Activated T-cell treated with anti-CD3 and anti-CD28 coated beads for 1 hour (primary cell): ENCODE data around the gene CCNQ.

Experiments
- DNase-seq: peaks from one replicate; pipeline ENCODE4 v3.0.0-alpha.2; 2020; ENCODE audit warnings: low read depth

The CCNQ gene

DNA sequence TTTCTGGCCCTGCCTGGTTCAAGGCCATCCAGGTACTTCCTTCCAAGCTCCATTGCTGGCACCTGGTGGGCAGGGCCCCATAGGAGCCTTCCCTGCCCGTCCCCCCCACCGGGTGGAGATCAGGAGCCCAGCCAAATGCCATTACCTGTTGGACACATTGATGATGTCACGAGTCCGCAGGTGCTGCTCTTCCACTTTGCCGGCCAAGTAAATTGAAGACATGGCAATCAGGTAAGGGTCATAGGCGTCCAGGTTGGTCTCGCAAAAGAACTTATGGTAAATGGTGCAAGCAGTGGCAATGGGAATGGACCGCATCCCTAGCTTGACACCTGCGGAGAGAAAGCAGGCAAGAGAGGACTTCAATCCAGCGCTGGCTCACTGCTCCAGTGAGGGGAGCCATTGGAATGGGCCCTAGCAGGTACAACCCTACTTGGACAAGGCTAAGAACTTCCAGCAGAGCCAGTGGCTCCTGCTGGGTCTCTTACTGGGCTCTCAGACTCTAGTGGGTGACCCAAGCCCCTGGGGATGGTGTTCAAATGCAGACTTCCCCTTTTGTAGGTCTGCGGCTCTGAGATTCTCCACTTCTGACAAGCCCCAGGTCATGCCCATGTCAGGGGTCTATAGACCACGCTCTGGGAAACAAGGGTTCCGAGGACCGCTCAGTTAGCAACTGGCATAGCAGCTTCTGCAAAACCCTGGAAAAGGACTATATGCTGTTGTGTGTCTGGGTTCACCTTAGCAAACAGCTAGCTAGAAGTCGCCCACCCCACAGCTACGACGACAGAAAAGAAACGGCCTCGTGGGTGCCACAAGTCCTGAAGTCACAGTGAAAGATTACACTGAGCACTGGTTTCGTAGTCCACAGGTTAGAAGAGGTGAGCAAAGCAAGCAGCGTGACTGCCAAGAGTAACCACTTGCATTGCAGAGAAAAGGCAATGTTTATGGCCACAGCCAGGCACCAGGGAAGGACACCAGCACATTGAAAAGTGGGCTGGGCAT lies 2.8 kb downstream of the CCNQ start:
- no peak for DNase-seq

DNA sequence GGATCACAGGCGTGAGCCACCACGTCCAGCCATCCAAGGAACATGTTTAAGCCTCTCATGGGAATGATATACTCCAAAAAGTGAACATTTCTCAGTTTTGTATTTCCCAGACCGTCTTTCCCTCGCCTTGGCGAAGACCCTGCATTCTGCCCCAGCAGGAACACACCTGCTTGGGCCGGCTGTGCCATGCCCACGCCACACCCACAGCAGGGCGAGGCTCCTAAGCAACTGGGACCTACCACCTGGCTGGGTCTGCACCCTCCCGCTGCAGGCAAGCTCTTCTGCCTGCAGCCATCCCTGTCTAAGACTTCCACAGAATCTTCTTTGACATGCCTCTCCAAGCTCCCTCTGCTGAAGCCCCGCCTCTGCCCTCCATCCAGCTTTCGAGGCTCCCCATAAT lies 3.6 kb downstream of the CCNQ start:
- DNase-seq = no peak

DNA sequence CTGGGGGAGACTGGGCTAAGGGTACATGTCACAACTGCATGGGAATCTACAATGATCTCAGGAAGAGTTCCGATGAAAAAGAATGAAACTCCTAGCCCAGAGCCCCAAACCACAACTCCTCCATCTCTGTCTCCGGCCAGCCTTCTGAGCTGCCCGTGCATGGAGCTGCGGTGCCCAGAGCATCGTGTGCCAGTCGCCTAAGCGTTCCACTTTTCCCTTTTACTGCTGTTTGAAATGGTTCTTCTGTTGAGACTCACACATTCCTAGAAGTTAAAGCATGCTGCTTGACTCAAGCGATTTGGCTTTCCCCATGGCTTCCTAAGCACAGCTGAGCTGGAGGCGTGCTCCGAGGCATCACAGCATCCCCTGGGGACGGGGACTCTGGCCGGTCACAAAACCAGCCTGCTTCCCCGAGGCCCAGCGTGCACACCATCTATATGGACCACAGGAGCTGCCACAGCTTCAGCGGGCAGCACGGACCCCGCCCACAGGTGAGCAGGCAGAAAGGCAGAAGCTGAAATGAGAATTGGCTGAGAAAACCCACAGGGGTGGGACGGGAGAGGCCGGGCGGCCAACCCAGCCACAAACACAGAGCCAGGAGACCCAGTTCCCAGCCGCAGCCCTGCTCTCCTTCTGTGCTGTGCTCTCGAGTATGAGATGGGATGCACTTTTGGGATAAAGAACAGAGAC lies 5.0 kb downstream of the CCNQ start:
- DNase-seq = no peak

DNA sequence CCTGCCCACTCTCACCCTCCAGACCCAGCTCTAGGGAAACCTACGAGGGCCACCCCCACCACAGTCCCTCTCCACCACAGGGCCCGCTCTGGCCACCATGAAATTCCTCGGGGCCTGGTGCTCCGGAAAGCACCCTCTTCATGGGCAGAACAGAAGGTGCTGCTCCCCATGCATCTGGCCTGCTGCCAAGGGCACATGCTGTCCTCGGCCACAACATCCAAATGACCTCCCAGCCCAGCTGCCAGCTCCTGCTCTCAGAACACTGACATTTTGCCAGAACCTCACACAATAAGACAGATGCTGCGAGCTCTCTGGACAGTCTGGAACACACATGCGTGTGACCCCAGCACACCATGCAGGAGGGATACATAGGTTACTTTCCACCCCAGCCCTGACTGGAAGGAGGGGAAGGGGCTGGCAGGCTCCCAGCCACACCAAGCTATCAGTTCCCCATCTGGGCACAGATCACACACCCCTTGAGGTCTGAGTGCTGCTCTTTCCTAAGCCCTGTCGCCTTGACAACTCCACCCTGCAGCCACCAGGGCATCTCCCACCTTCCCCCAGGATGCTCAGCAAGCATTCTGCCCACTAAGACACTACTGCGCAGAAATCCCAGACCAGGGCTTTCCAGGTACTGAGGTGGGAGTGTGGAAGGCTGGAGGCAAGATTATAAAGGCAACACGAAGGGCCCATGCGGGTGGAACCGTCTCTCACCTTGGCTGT lies 5.8 kb downstream of the CCNQ start:
- no peak for DNase-seq

DNA sequence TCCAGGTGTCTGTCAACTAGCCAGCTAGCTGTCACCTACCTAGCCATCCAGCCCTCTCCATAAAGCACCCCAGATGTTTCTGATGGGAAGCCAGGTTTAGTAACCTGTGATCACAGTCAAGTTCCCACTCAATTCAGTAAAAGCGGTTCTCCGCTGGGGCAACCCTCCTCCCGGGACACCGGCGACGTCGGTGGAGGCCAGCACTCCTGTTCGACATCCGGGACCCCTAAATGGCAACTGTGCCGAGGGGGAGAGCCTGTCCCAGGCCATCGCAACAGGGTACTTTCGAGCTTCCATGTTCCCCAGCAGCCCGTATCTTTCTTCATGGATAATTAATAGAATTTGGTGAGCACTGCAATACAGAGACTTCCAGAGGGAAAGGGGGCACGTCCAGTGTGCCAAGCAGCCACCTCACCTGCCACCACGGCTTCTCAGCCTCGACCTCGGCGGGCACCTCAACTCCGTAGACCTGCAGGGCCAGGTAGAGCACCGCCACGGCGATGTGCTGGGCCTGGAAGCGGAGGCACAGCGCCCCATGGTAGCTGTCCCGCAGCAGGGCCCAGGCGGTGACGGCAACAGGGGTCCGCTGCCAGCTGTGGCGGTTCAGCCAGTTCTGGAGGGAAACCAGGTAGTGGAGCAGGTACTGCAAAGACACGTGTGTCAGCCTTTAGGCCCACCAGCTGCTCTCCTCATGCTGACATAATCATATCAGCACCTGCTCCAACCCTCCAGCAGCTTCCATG lies 6.7 kb downstream of the CCNQ start:
- no peak for DNase-seq

DNA sequence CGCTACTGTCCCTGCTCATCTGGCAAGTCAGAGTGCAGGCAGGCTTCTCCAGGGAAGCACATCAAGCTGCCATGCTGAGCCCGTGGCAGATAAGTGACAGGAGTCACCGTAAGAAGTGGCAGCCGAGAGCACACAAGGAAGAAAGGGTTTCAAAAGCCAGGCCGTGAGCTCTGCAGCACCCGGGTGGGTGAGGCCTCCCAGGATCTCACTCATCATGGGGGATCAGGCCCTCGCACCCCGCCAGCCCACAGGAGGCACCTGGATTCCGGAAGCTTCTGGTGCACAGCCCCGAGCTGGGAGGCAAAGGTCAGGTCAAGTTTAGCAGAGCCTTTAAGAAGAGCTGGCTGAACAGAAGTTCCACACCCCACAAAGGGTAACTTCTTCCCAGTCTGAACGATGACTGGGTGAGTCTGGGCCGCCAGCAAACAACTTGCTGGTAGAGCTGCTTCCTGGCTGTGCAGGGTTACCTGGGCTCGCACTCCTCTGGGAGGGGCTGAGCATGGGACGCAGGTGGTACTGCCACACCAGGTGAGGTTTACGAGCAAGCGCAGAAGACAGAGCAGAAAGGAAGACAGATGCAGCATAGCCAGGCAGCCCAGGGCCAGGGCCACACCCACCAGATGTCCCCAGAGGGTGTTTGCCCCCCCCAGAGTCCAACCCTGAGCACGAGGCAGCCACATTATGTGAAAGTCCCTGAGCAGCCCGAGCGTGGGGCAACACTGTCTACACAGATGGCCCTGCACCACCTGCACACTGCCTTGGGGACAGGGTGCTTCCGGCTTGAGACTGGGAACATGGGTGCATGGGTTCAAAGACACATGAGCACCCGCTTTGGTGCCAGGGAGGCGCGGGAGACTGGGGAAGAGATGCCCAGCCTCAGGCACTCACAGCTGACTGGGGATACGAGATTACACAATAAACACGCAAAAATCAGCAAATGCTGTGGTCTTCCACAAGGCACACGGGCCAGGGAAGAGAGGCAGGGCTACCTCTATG lies 7.7 kb downstream of the CCNQ start:
- no peak for DNase-seq

DNA sequence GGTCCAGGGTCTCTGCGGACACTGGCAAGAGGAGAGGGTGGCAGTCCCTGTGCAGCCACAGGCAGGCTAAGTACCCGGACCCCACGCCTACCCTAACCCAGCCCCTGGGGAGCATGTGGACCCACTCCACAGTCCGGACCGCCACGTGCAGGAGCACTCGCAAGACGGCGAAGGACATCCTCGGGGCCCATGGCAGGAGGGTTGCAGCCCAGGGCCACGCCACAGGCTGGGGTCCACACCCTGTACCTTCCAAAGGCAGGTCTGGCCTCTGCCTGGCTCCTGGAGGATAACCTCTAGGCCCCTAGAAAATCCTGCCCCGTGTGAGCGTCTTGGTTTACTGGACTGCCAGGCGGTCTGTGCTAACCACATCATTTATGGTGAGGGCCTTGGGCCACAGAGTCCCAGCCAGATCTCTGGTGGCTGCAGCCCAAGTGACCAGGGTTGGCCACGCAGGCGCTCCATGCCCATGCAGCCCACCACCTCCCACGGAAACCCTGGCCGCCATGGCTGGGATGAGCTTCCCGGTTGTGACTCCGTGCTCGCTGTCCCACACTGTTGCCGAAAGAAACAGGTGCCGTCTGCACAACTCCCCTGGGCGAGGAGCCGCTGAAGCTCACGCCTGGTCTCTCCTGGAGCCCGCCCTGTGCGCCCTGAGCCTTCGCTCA lies 10.0 kb downstream of the CCNQ start:
- DNase-seq = no peak

DNA sequence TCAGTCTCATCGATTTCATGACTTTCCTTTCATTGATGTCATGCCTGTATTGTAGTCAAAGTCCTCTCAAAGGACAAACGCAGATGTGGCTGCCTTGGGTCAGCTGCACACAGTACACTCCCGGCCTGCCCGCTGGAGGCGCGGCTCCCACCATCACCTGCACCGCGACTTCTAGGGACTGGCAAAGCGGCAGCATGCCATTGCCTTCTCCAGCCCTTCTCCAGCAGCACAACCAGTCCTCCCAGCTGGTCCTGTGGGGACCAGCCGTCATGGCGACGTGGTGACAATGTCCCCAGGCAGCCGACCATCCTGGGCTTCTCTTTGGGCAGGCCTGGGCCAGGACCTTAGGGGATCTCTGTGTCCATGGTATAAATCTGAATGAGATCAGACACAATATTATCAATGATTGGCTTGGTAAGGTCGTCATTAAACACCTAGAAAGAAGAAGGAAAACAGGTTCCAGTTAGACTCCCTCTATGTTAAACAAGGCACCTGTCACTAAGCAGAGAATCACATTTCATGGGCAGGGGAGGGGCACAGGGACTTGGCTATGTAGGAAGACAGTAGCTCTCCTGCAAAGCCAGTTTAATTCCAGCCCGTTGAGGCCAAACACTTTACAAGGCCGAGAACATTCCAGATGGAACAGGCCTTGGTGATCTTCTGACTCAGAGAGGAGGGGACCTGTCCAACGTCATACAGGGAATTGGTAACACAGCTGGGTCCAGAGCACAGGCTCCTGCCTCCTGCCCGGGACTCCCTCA lies 10.7 kb downstream of the CCNQ start:
- no peak for DNase-seq

DNA sequence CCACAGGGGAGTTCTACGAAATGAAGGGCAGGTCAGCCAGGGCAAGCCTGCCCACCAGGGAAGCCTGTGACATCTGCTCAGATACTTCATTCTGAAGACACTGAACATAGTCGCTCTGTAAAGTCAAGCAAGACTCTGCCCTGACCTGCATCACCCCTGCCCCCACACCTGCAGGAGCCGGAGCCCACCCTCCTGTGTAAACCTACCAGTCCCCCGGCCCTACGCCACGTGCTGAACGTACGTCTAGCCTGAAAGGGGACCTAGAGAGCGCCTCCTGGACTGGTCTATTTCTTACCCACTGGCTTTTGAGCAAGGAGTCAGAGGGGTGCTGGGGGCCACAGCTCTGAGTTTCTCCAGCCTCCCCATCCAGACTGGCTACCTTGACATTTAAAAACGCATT lies 11.6 kb downstream of the CCNQ start:
- no peak for DNase-seq

DNA sequence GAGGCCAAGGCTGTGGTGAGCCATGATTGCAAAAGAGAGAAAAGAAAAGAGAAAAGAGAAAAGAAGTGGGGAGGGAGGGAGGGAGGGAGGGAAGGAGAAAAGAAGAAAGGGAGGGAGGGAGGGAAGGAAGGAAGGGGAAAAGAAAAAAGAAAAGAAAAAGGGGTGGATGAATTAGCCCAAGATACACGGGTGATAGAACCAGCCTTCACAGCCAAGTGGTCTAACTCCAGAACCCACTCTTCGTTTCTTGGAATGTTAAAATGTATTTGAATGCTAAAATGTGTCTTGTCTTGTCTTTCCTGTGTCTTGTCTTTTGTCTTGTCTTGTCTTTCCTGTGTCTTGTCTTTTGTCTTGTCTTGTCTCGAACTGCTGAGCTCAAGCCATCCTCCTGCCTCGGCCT lies 13.1 kb downstream of the CCNQ start:
- DNase-seq = no peak

DNA sequence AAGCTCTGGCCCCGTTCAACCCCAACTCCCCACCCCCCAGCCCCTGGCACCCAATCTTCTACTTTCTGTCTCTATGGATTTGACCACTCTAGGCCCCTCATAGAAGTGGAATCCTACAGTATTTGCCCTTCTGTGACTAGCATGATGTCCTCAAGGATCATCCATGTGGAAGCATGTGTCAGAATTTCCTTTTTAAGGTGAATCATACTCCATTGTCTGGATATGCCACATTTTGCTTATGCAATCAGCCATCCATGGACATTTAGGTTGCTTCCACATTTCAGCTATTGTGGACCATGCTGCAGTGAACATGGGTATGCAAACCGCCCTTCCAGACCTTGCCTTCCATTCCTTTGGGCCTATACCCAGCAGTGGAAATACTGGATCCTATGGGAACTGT lies 15.5 kb downstream of the CCNQ start:
- no peak for DNase-seq

DNA sequence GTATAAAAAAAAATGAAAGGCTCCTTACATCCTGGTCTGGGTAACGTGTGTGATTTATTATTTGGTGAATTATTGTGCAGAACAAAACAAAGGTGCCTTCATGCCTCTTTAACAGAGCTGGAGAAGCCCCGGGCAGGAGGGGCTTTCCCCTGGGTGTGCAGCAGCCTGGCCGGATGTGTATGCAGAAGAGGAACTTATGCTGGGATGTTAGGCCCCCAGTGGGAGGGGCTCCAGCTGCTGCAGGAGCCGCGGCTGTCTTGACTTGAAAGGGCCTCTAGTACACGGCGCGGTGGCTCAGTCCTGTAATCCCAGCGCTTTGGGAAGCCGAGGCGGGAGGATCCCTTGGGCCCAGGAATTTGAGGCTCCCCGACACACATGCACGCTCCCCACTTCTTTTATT lies 16.0 kb downstream of the CCNQ start:
- peak; percentile 40 for DNase-seq

DNA sequence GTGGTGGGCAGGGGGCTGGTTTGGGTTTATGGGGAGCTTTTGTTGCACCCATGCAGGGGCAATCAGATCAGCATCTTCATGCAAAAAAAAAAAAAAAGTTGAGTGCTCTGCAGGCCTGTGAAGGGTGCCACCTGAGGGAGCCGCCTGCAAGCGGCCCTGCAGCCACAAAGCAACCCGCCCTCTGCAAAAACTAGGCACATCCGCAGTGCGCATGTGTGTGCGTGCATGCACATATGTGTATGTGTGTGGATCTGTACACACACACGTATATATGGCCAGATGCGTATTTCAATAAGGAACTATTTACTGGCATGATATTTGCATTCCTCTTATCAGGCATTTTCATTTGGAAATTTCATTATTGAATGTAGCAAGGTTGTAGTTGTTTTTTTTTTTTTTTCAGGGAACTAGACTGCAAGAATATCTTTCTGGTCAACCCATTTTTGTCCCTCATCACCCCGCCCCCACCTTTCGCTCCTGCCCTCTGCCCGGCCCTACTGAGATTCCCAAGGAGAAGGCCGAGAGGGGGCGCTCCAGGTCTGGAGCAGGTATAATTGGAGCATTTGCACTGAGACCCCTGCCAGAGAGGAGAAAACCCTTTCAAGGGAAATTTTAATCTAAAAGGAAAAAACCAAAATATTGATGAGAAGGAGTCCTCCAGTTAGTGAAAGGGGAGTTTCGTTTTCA lies 18.1 kb downstream of the CCNQ start:
- no peak for DNase-seq

DNA sequence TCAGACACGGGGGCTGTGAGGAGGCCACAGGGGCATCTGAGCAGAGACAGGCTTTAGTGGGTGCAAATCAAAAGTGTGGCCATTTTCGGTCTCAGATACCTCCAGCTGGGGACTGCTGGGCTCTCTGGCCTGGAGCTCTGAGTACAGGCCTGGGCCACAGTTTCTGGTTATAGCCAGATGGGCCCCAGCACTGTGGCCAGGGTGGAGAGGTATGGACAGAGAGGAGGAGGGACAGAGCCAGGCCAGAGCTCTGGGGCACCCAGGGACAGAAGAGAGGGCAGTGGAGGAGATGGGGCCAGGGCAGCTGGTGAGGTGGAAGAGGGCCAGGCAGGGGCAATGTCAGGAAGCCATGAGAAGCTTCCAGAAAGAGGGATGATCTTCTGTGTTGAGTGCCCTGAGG lies 20.1 kb downstream of the CCNQ start:
- no peak for DNase-seq

DNA sequence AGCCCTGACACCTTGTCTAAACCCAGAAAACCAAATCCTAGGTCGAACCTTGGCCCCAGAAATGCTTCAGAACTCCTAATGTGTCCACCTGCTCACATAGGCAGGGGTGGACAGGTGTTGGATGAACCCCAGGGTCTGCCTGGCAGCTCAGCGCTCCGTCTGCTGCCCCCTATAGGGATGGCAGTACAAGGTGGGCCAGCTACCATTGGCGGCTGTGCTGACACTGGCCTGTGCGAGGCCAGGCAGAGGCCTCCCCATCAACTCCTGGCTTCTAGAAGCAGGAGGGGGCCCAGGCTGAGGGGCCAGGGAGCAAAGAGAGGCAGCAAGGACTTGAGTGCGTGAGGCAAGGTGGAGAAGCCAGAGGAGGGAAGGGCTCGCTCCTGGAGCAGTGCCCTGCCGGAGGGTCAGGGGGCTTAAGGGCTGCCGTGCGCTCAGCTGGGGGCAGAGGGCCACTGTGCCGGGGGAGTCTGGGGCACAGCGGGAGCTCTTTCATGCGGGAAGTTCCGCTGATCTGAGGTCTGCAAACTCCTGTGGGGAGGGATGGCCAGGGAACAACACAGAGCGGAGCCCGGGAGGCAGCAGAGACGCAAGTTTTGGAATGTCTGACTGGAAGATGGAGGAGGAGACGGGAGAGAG lies 20.6 kb downstream of the CCNQ start:
- DNase-seq = no peak

DNA sequence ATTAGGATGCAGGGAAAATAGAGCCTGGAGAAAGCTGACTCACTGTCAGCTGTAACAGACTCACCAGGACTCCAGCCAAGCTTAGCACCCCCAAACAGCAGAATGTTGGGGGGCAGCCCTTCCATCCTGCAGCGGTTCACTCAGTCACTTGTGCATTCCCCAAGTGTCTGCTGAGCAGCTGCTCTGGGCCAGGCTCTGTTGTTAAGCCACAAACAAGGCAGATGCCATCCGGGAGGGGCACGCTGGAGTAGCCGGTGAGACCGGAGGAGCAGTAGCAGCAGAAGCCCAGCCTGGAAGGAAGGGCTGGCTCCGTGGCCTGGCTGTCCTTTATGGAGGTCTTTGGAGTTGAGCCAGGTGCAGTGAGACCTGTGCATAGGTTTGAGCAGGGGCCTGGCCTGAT lies 22.0 kb downstream of the CCNQ start:
- no peak for DNase-seq

DNA sequence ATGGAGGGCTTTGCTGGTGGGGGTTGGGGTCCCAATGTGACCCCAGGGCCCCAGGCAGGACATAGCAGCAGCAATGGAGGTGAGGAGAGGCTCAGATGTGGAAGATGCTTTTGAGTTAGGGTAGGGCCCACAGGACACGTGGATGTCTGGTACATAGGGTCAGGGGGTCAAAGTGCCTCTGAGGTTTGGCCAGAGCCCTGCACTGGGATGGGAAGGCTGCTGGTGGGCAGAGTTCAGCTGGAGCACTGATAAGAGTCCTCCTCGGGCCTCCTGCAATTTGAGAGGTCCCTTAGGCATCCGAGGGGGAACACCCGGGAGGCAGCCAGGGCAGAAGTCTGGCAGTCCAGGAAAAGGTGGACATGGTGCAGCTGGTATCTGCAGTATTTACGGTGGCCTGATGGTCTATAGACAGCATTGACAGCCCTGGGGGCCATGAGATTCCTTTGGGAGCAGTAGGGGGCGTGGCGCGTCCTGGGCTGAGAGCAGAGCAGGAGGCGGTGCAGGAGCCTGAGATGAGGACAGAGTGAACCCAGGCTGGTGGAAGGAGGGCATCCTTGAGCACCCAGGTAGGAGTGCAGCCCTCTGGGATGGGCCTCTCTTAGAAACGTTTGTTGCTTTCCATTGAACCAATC lies 22.6 kb downstream of the CCNQ start:
- no peak for DNase-seq

DNA sequence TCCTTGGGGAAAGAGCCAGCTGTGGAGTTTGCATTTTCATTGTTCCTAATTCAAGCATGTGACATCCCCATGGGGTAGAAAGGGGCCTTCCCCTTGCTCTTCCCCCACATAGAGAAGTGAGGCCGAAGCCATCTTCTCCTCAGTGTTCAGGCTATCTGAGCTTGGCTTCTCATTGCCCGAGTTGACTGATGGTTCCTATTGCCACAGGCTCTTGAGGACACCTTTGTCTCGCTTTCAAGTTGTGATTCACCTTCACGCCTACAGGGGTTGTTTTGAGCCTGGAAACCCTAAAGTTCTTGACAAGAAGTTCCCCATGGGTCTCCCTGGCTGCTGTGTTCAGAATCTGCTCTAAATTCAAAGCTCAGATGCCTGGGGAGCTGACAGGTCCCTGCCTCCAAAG lies 25.0 kb downstream of the CCNQ start:
- DNase-seq = no peak
